Measurements from ENCODE around the gene SCUBE2.

- TF ChIP-seq MXI1 (IDR thresholded peaks at IDR 0.05; ENCODE audit: borderline replicate concordance, low read depth, low read length) (no peak), CTCF (conservative IDR thresholded peaks at IDR 0.05; ENCODE audit: low read depth, low read length) (no peak), SMC3 (IDR thresholded peaks at IDR 0.05; ENCODE audit: low read depth, low read length) (no peak), POLR2A (IDR thresholded peaks at IDR 0.05; ENCODE audit: low read depth, low read length) (no peak), RAD21 (IDR thresholded peaks at IDR 0.05; ENCODE audit: low read length) (no peak), MAFK (IDR thresholded peaks at IDR 0.05; ENCODE audit: low read depth, low read length) (no peak), RCOR1 (IDR thresholded peaks at IDR 0.05; ENCODE audit: insufficient replicate concordance, low read length) (no peak), CHD1 (IDR thresholded peaks at IDR 0.05; ENCODE audit: low read depth, low read length) (no peak)
- TF ChIP-seq, protein P1, sequence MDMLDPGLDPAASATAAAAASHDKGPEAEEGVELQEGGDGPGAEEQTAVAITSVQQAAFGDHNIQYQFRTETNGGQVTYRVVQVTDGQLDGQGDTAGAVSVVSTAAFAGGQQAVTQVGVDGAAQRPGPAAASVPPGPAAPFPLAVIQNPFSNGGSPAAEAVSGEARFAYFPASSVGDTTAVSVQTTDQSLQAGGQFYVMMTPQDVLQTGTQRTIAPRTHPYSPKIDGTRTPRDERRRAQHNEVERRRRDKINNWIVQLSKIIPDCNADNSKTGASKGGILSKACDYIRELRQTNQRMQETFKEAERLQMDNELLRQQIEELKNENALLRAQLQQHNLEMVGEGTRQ (IDR thresholded peaks at IDR 0.05; ENCODE audit: low read depth, low read length), result no peak
These were observed 86.3 kb downstream of the SCUBE2 start for GRCh38 chr11:9005087-9005486.

Measured in IMR-90 (cell line).